ENCODE data around the gene ELOVL7. TPM values are rescaled to one million over a fixed set of nuclear protein-coding genes. Genes with fewer than 3 reads are reported as not detected.

The ELOVL7 gene
- total RNA-seq, 1 donor from 2014 or later = 5.5 TPM

DNA sequence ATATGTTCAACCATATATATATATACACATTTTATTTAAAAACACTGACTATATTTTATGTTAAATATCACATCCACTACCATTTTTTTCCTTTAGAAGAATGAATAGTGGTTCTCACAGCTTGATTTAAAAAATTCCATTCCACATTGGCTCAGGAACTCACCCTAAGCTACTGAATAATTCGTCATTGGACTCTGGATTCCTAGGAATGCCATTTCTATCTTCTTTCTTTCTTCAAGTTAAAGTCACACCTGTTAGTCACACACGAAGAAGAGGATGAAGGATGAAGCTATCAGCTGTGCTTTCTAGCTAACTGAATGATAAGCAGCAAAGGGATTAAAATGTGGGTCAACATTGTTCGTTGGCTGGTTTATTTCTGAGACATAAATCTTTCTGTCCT lies 7.9 kb downstream of the ELOVL7 start:
- Mint-ChIP-seq H3K4me3 (no peak overlapping the region), H3K36me3 (no peaks in the 10 kb centered on the region), H3K27me3 (ENCODE audit: insufficient read depth, low read depth) (peaks cover 2% of the 10 kb centered on the region), H3K27ac (no peak overlapping the region), H3K4me1 (no peaks in the 10 kb centered on the region), H3K9me3 (no peaks in the 10 kb centered on the region)
- H3K27ac ChIP-seq = no peak overlapping the region
- TF ChIP-seq EZH2 (IDR thresholded peaks at IDR 0.05) (no peak), EZH2phosphoT487 (IDR thresholded peaks at IDR 0.05) (no peak)
- TF ChIP-seq, protein P1, sequence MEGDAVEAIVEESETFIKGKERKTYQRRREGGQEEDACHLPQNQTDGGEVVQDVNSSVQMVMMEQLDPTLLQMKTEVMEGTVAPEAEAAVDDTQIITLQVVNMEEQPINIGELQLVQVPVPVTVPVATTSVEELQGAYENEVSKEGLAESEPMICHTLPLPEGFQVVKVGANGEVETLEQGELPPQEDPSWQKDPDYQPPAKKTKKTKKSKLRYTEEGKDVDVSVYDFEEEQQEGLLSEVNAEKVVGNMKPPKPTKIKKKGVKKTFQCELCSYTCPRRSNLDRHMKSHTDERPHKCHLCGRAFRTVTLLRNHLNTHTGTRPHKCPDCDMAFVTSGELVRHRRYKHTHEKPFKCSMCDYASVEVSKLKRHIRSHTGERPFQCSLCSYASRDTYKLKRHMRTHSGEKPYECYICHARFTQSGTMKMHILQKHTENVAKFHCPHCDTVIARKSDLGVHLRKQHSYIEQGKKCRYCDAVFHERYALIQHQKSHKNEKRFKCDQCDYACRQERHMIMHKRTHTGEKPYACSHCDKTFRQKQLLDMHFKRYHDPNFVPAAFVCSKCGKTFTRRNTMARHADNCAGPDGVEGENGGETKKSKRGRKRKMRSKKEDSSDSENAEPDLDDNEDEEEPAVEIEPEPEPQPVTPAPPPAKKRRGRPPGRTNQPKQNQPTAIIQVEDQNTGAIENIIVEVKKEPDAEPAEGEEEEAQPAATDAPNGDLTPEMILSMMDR (IDR thresholded peaks at IDR 0.05) = no peak
- peaks cover 2% of the 10 kb centered on the region for H3K27me3 ChIP-seq
- no peaks in the 10 kb centered on the region for H3K9me3 ChIP-seq (ENCODE audit: low read depth)
- H3K4me3 ChIP-seq = no peak overlapping the region
- H3K4me2 ChIP-seq = no peak overlapping the region
- no peaks in the 10 kb centered on the region for H3K36me3 ChIP-seq
- H3K4me1 ChIP-seq = peaks cover 7% of the 10 kb centered on the region
- no peaks in the 10 kb centered on the region for H3F3A ChIP-seq (ENCODE audit: low read depth)
- H2AFZ ChIP-seq (replicated peaks) = no peak overlapping the region
- DNase-seq (ENCODE audit: low spot score) = no peak
- H3K9ac ChIP-seq = no peak overlapping the region
- H3K79me2 ChIP-seq (ENCODE audit: low read depth) = no peaks in the 10 kb centered on the region
- no peaks in the 10 kb centered on the region for H4K20me1 ChIP-seq (ENCODE audit: low read depth)

DNA sequence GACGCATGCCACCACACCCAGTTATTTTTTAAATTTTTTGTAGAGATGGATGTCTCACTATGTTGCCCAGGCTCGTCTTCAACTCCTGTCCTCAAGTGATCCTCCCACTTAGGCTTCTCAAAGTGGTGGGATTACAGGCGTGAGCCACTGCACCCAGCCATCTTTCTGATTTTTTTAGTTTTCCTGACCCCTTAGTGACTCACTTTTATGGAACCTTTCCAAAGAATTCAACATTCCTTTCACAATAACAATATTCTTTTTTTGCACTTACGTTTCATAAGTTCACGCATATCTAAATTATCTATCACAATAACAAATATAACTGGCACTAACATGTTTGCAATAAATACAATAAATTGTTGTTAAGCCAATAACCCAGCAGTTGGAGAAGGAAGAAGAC lies 8.5 kb downstream of the ELOVL7 start:
- H3K4me1 Mint-ChIP-seq = no peaks in the 10 kb centered on the region
- no peak for TF ChIP-seq EZH2phosphoT487 (IDR thresholded peaks at IDR 0.05)
- TF ChIP-seq, protein P1 (IDR thresholded peaks at IDR 0.05) = no peak
- no peak for TF ChIP-seq EZH2 (IDR thresholded peaks at IDR 0.05)
- Histone ChIP-seq H2AFZ (replicated peaks) (no peak overlapping the region), H3K36me3 (no peaks in the 10 kb centered on the region), H3K9me3 (ENCODE audit: low read depth) (no peaks in the 10 kb centered on the region), H4K20me1 (ENCODE audit: low read depth) (no peaks in the 10 kb centered on the region), H3K4me1 (peaks cover 7% of the 10 kb centered on the region), H3K27me3 (no peaks in the 10 kb centered on the region), H3F3A (ENCODE audit: low read depth) (no peaks in the 10 kb centered on the region), H3K27ac (no peak overlapping the region), H3K79me2 (ENCODE audit: low read depth) (no peaks in the 10 kb centered on the region), H3K9ac (no peak overlapping the region), H3K4me2 (no peak overlapping the region), H3K4me3 (no peak overlapping the region)
- peaks cover 2% of the 10 kb centered on the region for H3K27me3 Mint-ChIP-seq (ENCODE audit: insufficient read depth, low read depth)
- no peaks in the 10 kb centered on the region for H3K9me3 Mint-ChIP-seq
- no peak overlapping the region for H3K27ac Mint-ChIP-seq
- H3K4me3 Mint-ChIP-seq = no peak overlapping the region
- no peaks in the 10 kb centered on the region for H3K36me3 Mint-ChIP-seq
- no peak for DNase-seq (ENCODE audit: low spot score)

DNA sequence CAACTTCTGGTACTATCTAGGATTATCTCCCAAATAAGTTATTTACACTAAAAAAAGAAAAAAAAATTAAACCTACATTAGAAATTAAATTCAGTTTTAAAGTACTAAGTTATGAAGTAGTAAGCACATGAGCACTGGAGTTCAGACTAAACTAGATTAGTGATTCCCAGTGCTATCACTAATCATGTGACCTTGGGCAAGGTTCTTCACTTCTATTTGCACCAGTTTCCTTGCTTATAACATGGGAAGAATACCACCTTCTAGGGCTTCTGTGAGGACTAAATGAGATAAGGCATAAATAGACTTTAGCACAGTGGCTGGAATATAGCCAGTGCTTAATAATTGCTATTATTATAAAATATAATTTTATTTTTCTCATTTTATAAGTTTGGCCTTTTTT lies 10.5 kb downstream of the ELOVL7 start:
- Histone ChIP-seq H3K4me2 (no peak overlapping the region), H3K9me3 (ENCODE audit: low read depth) (no peaks in the 10 kb centered on the region), H3K27ac (no peak overlapping the region), H3K4me3 (no peak overlapping the region), H4K20me1 (ENCODE audit: low read depth) (no peaks in the 10 kb centered on the region), H3K79me2 (ENCODE audit: low read depth) (no peaks in the 10 kb centered on the region), H3K9ac (no peak overlapping the region), H3K36me3 (no peaks in the 10 kb centered on the region), H3K27me3 (no peaks in the 10 kb centered on the region), H3F3A (ENCODE audit: low read depth) (no peaks in the 10 kb centered on the region), H2AFZ (replicated peaks) (no peak overlapping the region), H3K4me1 (peaks cover 7% of the 10 kb centered on the region)
- TF ChIP-seq, protein P1 (IDR thresholded peaks at IDR 0.05) = no peak
- no peak for TF ChIP-seq EZH2phosphoT487 (IDR thresholded peaks at IDR 0.05)
- TF ChIP-seq EZH2 (IDR thresholded peaks at IDR 0.05) = no peak
- Mint-ChIP-seq H3K4me3 (no peak overlapping the region), H3K36me3 (no peaks in the 10 kb centered on the region), H3K9me3 (no peaks in the 10 kb centered on the region), H3K27me3 (ENCODE audit: insufficient read depth, low read depth) (no peaks in the 10 kb centered on the region), H3K4me1 (no peaks in the 10 kb centered on the region), H3K27ac (no peak overlapping the region)
- DNase-seq (ENCODE audit: low spot score) = no peak

Data from neural progenitor cell (in vitro differentiated cells).